ENCODE data around the gene LIN54. TPM values are rescaled to one million over a fixed set of nuclear protein-coding genes. Genes with fewer than 3 reads are reported as not detected.
A peak's percentile ranks its signal among the peaks of the same experiment; 100 is the strongest.

The LIN54 gene
- polyA plus RNA-seq, 1 of the 3 experiments (the other 2 are of a cell fraction): 6.4 TPM

DNA sequence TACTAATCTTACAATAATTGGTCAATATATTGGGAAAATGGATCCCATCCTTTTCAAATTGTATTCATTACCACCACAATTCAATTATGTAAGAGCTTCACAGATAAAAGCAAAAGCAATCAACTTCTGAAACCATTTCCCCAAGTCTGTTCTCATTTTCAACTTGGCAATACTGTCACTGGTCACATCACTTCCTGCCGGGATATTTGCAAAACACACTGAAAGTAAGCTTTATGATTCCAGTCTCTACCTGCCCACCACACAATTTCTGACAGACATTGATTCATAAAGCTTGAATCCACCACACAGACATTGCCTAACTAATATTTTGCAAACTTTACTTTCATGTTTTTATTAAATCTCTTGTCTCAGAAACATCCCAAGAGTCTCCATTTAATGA, 53.6 kb downstream of the LIN54 start:
- Histone ChIP-seq H3K79me2 (ENCODE audit: insufficient read depth) (peaks cover 35% of the 10 kb centered on the region), H3K27me3 (ENCODE audit: insufficient read depth) (no peaks in the 10 kb centered on the region), H3K4me2 (no peak overlapping the region), H3K9me2 (no peaks in the 10 kb centered on the region), H3F3A (replicated peaks; ENCODE audit: insufficient read depth) (peaks cover 7% of the 10 kb centered on the region), H3K4me1 (ENCODE audit: control insufficient read depth in 1 of 2, insufficient read depth in 2 of 2, low read depth in 1 of 2, low read length in 1 of 2) (no peaks in the 10 kb centered on the region), H2AFZ (ENCODE audit: low read depth) (no peak overlapping the region), H3K9ac (no peak overlapping the region), H3K9me3 (no peaks in the 10 kb centered on the region), H3K36me3 (replicated peaks in 1 of 2; ENCODE audit: control insufficient read depth in 1 of 2, insufficient read depth in 2 of 2, low read length in 1 of 2) (peaks cover 0 to 30% of the 10 kb centered on the region in 2 experiments), H4K20me1 (ENCODE audit: insufficient read depth) (no peaks in the 10 kb centered on the region), H3K27ac (ENCODE audit: low read depth in 2 of 2, low read length in 1 of 2) (no peak overlapping the region), H3K4me3 (ENCODE audit: low read depth in 2 of 2, low read length in 1 of 2) (no peak overlapping the region)
- WGBS (ENCODE audit: low lambda C conversion rate): 95% methylated on average over 1 of the region's 1 CpG
- CTCF ChIA-PET: interaction anchor here (1.3 kb wide), 1 partner anchor 8 kb away, joined by 3 read pairs; no protein-coding TSS in a partner anchor
- POLR2A ChIA-PET: no interaction called here
- no peak for TF ChIP-seq GATA2 (CRISPR knock-in tag; IDR thresholded peaks at IDR 0.05)
- no peak for TF ChIP-seq RAD21 (IDR thresholded peaks at IDR 0.05; ENCODE audit: low read length)
- TF ChIP-seq, protein P1, sequence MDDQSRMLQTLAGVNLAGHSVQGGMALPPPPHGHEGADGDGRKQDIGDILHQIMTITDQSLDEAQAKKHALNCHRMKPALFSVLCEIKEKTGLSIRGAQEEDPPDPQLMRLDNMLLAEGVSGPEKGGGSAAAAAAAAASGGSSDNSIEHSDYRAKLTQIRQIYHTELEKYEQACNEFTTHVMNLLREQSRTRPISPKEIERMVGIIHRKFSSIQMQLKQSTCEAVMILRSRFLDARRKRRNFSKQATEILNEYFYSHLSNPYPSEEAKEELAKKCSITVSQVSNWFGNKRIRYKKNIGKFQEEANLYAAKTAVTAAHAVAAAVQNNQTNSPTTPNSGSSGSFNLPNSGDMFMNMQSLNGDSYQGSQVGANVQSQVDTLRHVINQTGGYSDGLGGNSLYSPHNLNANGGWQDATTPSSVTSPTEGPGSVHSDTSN (IDR thresholded peaks at IDR 0.05): no peak
- no peak for TF ChIP-seq TAF1 (IDR thresholded peaks at IDR 0.05; ENCODE audit: borderline replicate concordance, low read depth, low read length)
- TF ChIP-seq RXRA (IDR thresholded peaks at IDR 0.05; ENCODE audit: borderline replicate concordance, low read depth): no peak
- DNase-seq: no peak

DNA sequence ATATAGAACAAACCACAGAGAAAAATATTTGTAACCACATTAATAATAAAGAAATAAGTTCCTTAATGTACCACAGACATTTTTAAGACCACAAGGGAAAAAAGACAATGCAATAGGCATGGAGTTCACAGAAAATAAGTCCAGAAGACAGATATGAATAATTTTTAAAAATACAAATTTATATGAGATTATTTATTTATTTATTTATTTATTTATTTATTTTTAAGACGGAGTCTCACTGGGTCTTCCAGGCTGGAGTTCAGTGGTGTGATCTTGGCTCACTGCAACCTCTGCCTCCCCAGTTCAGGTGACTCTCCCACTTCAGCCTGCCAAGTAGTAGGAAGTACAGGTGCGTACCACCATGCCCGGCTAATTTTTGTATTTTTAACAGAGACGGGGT, 56.4 kb downstream of the LIN54 start:
- no peak for DNase-seq

DNA sequence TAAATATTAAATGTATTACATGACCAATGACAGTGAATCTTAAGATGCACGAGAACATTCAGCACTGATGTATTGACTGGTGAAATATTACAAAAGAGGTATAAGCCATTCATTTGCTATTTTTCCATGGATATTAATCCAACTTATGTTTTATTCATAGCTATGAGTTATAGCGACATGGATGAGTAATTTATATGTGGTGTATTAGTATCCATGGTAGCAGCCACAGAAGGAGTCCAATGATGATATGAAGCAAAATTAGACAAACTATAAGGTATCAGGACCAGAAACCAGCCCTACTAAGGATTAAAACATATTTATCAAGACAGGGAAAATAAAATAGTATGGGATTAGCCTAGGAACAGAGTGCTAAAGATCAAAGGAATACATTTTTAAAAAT, 59.4 kb downstream of the LIN54 start:
- Histone ChIP-seq H3K4me1 (ENCODE audit: control insufficient read depth in 1 of 2, insufficient read depth in 2 of 2, low read depth in 1 of 2, low read length in 1 of 2) (no peaks in the 10 kb centered on the region), H3F3A (replicated peaks; ENCODE audit: insufficient read depth) (peaks cover 8% of the 10 kb centered on the region), H4K20me1 (ENCODE audit: insufficient read depth) (no peaks in the 10 kb centered on the region), H2AFZ (ENCODE audit: low read depth) (no peak overlapping the region), H3K27ac (ENCODE audit: low read depth in 2 of 2, low read length in 1 of 2) (peak overlapping the region in 1 of 2 experiments; percentile 18; a peak in 1 of 4 replicates), H3K4me3 (ENCODE audit: low read depth in 2 of 2, low read length in 1 of 2) (no peak overlapping the region), H3K27me3 (ENCODE audit: insufficient read depth) (no peaks in the 10 kb centered on the region), H3K4me2 (no peak overlapping the region), H3K79me2 (ENCODE audit: insufficient read depth) (peaks cover 22% of the 10 kb centered on the region), H3K9me2 (no peaks in the 10 kb centered on the region), H3K9ac (no peak overlapping the region), H3K36me3 (replicated peaks in 1 of 2; ENCODE audit: control insufficient read depth in 1 of 2, insufficient read depth in 2 of 2, low read length in 1 of 2) (peaks cover 0 to 5% of the 10 kb centered on the region in 2 experiments), H3K9me3 (no peaks in the 10 kb centered on the region)
- WGBS (ENCODE audit: low lambda C conversion rate): 86% methylated on average over 2 of the region's 2 CpGs
- ChIA-PET CTCF (interaction anchor here (0.7 to 2.1 kb wide), 2 partner anchors 14 to 320 kb away, joined by 3 to 7 read pairs; no protein-coding TSS in a partner anchor), POLR2A (no interaction called here)
- DNase-seq: no peak
- TF ChIP-seq YY1 (IDR thresholded peaks at IDR 0.05; ENCODE audit: low read depth) (no peak), GABPA (IDR thresholded peaks at IDR 0.05; ENCODE audit: low read depth) (no peak), RCOR1 (IDR thresholded peaks at IDR 0.05; ENCODE audit: low read length) (no peak), FOSL2 (IDR thresholded peaks at IDR 0.05; ENCODE audit: borderline replicate concordance, low read depth) (no peak), FOXJ3 (CRISPR knock-in tag; IDR thresholded peaks at IDR 0.05) (no peak), CHD2 (IDR thresholded peaks at IDR 0.05; ENCODE audit: low read length, partially characterized antibody) (no peak), SMC3 (IDR thresholded peaks at IDR 0.05; ENCODE audit: low read depth, low read length) (no peak), TAF1 (IDR thresholded peaks at IDR 0.05; ENCODE audit: borderline replicate concordance, low read depth, low read length) (no peak), GATA2 (CRISPR knock-in tag; IDR thresholded peaks at IDR 0.05) (no peak), SIN3A (IDR thresholded peaks at IDR 0.05; ENCODE audit: borderline replicate concordance, low read depth, low read length) (no peak), MXI1 (IDR thresholded peaks at IDR 0.05; ENCODE audit: low read depth, low read length) (no peak), POLR2AphosphoS5 (IDR thresholded peaks at IDR 0.05; ENCODE audit: low read depth, low read length) (no peak)
- TF ChIP-seq, protein P2, sequence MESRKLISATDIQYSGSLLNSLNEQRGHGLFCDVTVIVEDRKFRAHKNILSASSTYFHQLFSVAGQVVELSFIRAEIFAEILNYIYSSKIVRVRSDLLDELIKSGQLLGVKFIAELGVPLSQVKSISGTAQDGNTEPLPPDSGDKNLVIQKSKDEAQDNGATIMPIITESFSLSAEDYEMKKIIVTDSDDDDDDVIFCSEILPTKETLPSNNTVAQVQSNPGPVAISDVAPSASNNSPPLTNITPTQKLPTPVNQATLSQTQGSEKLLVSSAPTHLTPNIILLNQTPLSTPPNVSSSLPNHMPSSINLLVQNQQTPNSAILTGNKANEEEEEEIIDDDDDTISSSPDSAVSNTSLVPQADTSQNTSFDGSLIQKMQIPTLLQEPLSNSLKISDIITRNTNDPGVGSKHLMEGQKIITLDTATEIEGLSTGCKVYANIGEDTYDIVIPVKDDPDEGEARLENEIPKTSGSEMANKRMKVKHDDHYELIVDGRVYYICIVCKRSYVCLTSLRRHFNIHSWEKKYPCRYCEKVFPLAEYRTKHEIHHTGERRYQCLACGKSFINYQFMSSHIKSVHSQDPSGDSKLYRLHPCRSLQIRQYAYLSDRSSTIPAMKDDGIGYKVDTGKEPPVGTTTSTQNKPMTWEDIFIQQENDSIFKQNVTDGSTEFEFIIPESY (IDR thresholded peaks at IDR 0.05; ENCODE audit: borderline replicate concordance, low read depth): no peak
- TF ChIP-seq, protein P3, sequence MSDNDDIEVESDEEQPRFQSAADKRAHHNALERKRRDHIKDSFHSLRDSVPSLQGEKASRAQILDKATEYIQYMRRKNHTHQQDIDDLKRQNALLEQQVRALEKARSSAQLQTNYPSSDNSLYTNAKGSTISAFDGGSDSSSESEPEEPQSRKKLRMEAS (IDR thresholded peaks at IDR 0.05; ENCODE audit: low read depth): no peak

More for the DNA sequence above, 56.4 kb downstream of the LIN54 start:
- Histone ChIP-seq H3K36me3 (replicated peaks in 1 of 2; ENCODE audit: control insufficient read depth in 1 of 2, insufficient read depth in 2 of 2, low read length in 1 of 2) (peaks cover 0 to 8% of the 10 kb centered on the region in 2 experiments), H3K9ac (no peak overlapping the region), H3K4me2 (no peak overlapping the region), H3F3A (replicated peaks; ENCODE audit: insufficient read depth) (peaks cover 4% of the 10 kb centered on the region), H3K9me3 (no peaks in the 10 kb centered on the region), H3K4me1 (ENCODE audit: control insufficient read depth in 1 of 2, insufficient read depth in 2 of 2, low read depth in 1 of 2, low read length in 1 of 2) (no peaks in the 10 kb centered on the region), H3K9me2 (no peaks in the 10 kb centered on the region), H3K27ac (ENCODE audit: low read depth in 2 of 2, low read length in 1 of 2) (no peak overlapping the region), H2AFZ (ENCODE audit: low read depth) (no peak overlapping the region), H3K4me3 (ENCODE audit: low read depth in 2 of 2, low read length in 1 of 2) (no peak overlapping the region), H3K79me2 (ENCODE audit: insufficient read depth) (peaks cover 22% of the 10 kb centered on the region), H3K27me3 (ENCODE audit: insufficient read depth) (no peaks in the 10 kb centered on the region), H4K20me1 (ENCODE audit: insufficient read depth) (no peaks in the 10 kb centered on the region)
- no peak for TF ChIP-seq TEAD4 (IDR thresholded peaks at IDR 0.05; ENCODE audit: borderline replicate concordance, insufficient read depth)
- TF ChIP-seq NFIC (IDR thresholded peaks at IDR 0.05; ENCODE audit: borderline replicate concordance): no peak
- TF ChIP-seq FOXJ3 (CRISPR knock-in tag; IDR thresholded peaks at IDR 0.05): no peak
- TF ChIP-seq MEF2A (IDR thresholded peaks at IDR 0.05; ENCODE audit: borderline replicate concordance, low read depth): no peak
- TF ChIP-seq EP300 (IDR thresholded peaks at IDR 0.05; ENCODE audit: borderline replicate concordance in 1 of 2, low read depth in 1 of 2, low read length in 1 of 2): no peak
- no peak for TF ChIP-seq TCF12 (IDR thresholded peaks at IDR 0.05)
- no peak for TF ChIP-seq RAD21 (IDR thresholded peaks at IDR 0.05; ENCODE audit: low read length)
- TF ChIP-seq NRF1 (IDR thresholded peaks at IDR 0.05; ENCODE audit: low read depth, low read length): no peak
- no peak for TF ChIP-seq CHD2 (IDR thresholded peaks at IDR 0.05; ENCODE audit: low read length, partially characterized antibody)
- no peak for TF ChIP-seq SIN3A (IDR thresholded peaks at IDR 0.05; ENCODE audit: borderline replicate concordance, low read depth, low read length)
- WGBS (ENCODE audit: low lambda C conversion rate): 96% methylated on average over 4 of the region's 4 CpGs
- ChIA-PET CTCF (no interaction called here), POLR2A (no interaction called here)
